HCT116 (cell line): ENCODE data around the gene EEF1E1. TPM values are rescaled to one million over a fixed set of nuclear protein-coding genes. Genes with fewer than 3 reads are reported as not detected.

Experiments
- ATAC-seq: fragments of 200-7000 bp; cut with Tn5 transposase; 2 replicates; pipeline ENCODE4 v1.9.1; 2020; ENCODE audit warnings: mild to moderate bottlenecking, moderate library complexity
- BruUV-seq: library from RNA; stranded (reverse); fragments of 400-500 nt; replicated peaks from 2 replicates; lab custom pipeline; 2021; lab: Mats Ljungman, UMichigan
- CTCF ChIA-PET: fragments of 300-600 bp; sonication (Branson Sonifier 250); formaldehyde crosslinking; loops from one replicate; lab custom pipeline; 2021; ENCODE audit warnings: antibody characterized with exemption; lab: Charles Lee
- POLR2A ChIA-PET: fragments of 300-600, 350-600 bp; sonication (Branson Sonifier 250); formaldehyde crosslinking; loops from one replicate; lab custom pipeline; 2021; ENCODE audit warnings: antibody characterized with exemption; lab: Charles Lee
- RAD21 ChIA-PET, 2 experiments: fragments of 300-600 bp; sonication (Branson Sonifier 250); formaldehyde crosslinking; loops; one replicate each; lab custom pipeline; 2023; ENCODE audit warnings: low total read pairs in 2 of 2; ENCODE audit not compliant: uncharacterized antibody in 2 of 2, unreplicated experiment in 2 of 2, low non-redundant PET in 1 of 2; lab: Charles Lee
- DNase-seq: peaks from one replicate; pipeline ENCODE4 v3.0.0-alpha.2; 2010; ENCODE audit warnings: low read depth, low spot score
- H2AFZ ChIP-seq: fragments of 200-600 bp; shearing (Covaris generic), sonication (generic); 2 replicates; pipeline ENCODE4 v1.6.1; 2017; ENCODE audit warnings: low read depth, mixed run types, mixed read lengths, antibody characterized with exemption, low read length; ENCODE audit not compliant: poor library complexity, severe bottlenecking
- H3K27ac ChIP-seq: 2 replicates; pipeline ENCODE4 v1.5.1; 2012; ENCODE audit warnings: low read depth, low read length
- H3K27me3 ChIP-seq: fragments of 200-600 bp; sonication (generic); 2 replicates; pipeline ENCODE4 v1.6.1; 2016; ENCODE audit warnings: mixed run types, low read length, mixed read lengths; ENCODE audit not compliant: insufficient read depth
- H3K36me3 ChIP-seq, 2 experiments: fragments of 200-500 bp in 1 of 2; fragments of 200-600 bp in 1 of 2; sonication (Bioruptor generic) in 1 of 2; sonication (generic) in 1 of 2; 2 replicates each; pipeline versions ENCODE4 v1.5.1 to v1.6.1; 2014 to 2016; ENCODE audit warnings: low read length in 2 of 2, inconsistent platforms in 1 of 2, mixed read lengths in 1 of 2, mixed run types in 1 of 2; ENCODE audit not compliant: insufficient read depth in 2 of 2, control insufficient read depth in 1 of 2
- H3K4me1 ChIP-seq, 2 experiments: fragments of 200-600 bp in 1 of 2; sonication (generic) in 1 of 2; 2 replicates each; pipeline versions ENCODE4 v1.5.1 to v1.6.1; 2012 to 2017; ENCODE audit warnings: low read length in 2 of 2, inconsistent platforms in 1 of 2, mild to moderate bottlenecking in 1 of 2, mixed read lengths in 1 of 2, mixed run types in 1 of 2, moderate library complexity in 1 of 2; ENCODE audit not compliant: insufficient read depth in 2 of 2, control insufficient read depth in 1 of 2
- H3K4me2 ChIP-seq: fragments of 200-600 bp; sonication (generic); 2 replicates; pipeline ENCODE4 v1.6.1; 2017; ENCODE audit warnings: mixed run types, low read length, mixed read lengths
- H3K4me3 ChIP-seq, 2 experiments: fragments of 200-600 bp in 1 of 2; sonication (generic) in 1 of 2; replicated peaks in 1 of 2; 2 replicates each; pipeline ENCODE4 v1.5.1; 2011 to 2016; ENCODE audit warnings: low read length in 2 of 2, control low read depth in 1 of 2, low read depth in 1 of 2, mild to moderate bottlenecking in 1 of 2, mixed read lengths in 1 of 2, mixed run types in 1 of 2
- H3K79me2 ChIP-seq: fragments of 200-600 bp; sonication (generic); 2 replicates; pipeline ENCODE4 v1.6.1; 2017; ENCODE audit warnings: mild to moderate bottlenecking, mixed run types, low read length, moderate library complexity, mixed read lengths; ENCODE audit not compliant: insufficient read depth
- H3K9ac ChIP-seq: fragments of 200-600 bp; sonication (generic); 2 replicates; pipeline ENCODE4 v1.6.1; 2016; ENCODE audit warnings: low read length, mixed read lengths
- H3K9me2 ChIP-seq: fragments of 200-600 bp; sonication (generic), shearing (Covaris generic); 2 replicates; pipeline ENCODE4 v1.6.1; 2017; ENCODE audit warnings: mixed run types, mild to moderate bottlenecking, moderate library complexity; ENCODE audit not compliant: insufficient read depth
- H3K9me3 ChIP-seq, 2 experiments: fragments of 200-500 bp in 1 of 2; fragments of 200-600 bp in 1 of 2; sonication (Bioruptor generic) in 1 of 2; sonication (generic) in 1 of 2; 2 replicates each; pipeline ENCODE4 v1.6.1; 2014 to 2017; ENCODE audit warnings: low read length in 2 of 2, mixed read lengths in 2 of 2, inconsistent platforms in 1 of 2, low read depth in 1 of 2, mild to moderate bottlenecking in 1 of 2, mixed run types in 1 of 2, moderate library complexity in 1 of 2; ENCODE audit not compliant: control insufficient read depth in 1 of 2, insufficient read depth in 1 of 2
- H4K20me1 ChIP-seq: fragments of 200-600 bp; sonication (generic), shearing (Covaris generic); 2 replicates; pipeline ENCODE4 v1.6.1; 2017; ENCODE audit warnings: mixed run types, mild to moderate bottlenecking, moderate library complexity; ENCODE audit not compliant: insufficient read depth
- EGR1 ChIP-seq: IDR thresholded peaks from 2 replicates; pipeline ENCODE4 v1.6.1; 2012; ENCODE audit warnings: low read depth
- EZH2 ChIP-seq: fragments of 200-600 bp; sonication (generic); IDR thresholded peaks from 2 replicates; pipeline ENCODE4 v1.6.1; 2017; ENCODE audit warnings: antibody characterized with exemption, mixed run types
- FOSL1 ChIP-seq: IDR thresholded peaks from 2 replicates; pipeline ENCODE4 v1.6.1; 2012; ENCODE audit warnings: low read depth
- POLR2A ChIP-seq: IDR thresholded peaks from 2 replicates; pipeline ENCODE4 v1.7.0; 2011; ENCODE audit warnings: borderline replicate concordance; ENCODE audit not compliant: insufficient read depth, insufficient read length; ENCODE audit errors: extremely low read depth
- SP1 ChIP-seq: IDR thresholded peaks from 2 replicates; pipeline ENCODE4 v1.6.1; 2012; ENCODE audit warnings: low read depth
- SRF ChIP-seq: IDR thresholded peaks from 2 replicates; pipeline ENCODE4 v1.6.1; 2012; ENCODE audit warnings: low read depth
- TCF7L2 ChIP-seq: IDR thresholded peaks from 2 replicates; pipeline ENCODE4 v1.7.0; 2011; ENCODE audit warnings: borderline replicate concordance, inconsistent platforms; ENCODE audit not compliant: insufficient read depth, insufficient read length; ENCODE audit errors: extremely low read depth
- YY1 ChIP-seq: IDR thresholded peaks from 2 replicates; pipeline ENCODE4 v1.6.1; 2011; ENCODE audit warnings: low read length, low read depth, moderate library complexity, mild to moderate bottlenecking; ENCODE audit not compliant: insufficient replicate concordance; ENCODE audit errors: extremely low read depth
- ZNF274 ChIP-seq: fragments of 200-500 bp; sonication (Bioruptor generic); IDR thresholded peaks from 2 replicates; pipeline ENCODE4 v1.6.1; 2014; ENCODE audit warnings: mild to moderate bottlenecking, low read depth, low read length, inconsistent platforms
- intact Hi-C: fragments of 100-400 bp; cut with micrococcal nuclease; formaldehyde crosslinking; loops from 2 replicates; pipeline ENCODE4 v1.10.0; 2022
- total RNA-seq: library from RNA; stranded (reverse); gene quantifications from one replicate; pipeline ENCODE4 v1.2.1, GENCODE V29; 2021; ENCODE audit not compliant: unreplicated experiment
- TF ChIP-seq, protein P1 (sequence below): IDR thresholded peaks from 2 replicates; pipeline ENCODE4 v1.6.1; 2012

EEF1E1 gene
- total RNA-seq, 1 experiment from 2014 or later, result 69.7 TPM

DNA sequence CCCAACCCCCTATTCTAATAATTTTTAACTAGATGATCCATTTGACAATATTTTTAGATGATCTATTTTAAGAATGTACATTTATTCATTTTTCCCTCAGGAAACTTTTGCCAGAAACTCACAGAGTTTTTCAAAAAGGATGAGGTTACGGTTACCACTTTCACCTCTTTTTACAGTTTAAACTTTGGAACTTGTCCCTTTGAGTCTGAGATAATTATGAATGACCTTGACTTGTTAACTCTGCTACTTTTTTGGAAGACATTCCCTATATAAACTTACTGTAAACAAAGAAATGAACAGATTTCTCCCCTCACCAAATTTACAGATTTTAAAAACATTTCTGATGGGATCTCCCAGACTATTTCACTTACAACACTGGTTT, 19.8 kb downstream of the EEF1E1 start:
- intact Hi-C loops, result no loop called here
- Histone ChIP-seq H4K20me1 (peaks cover 11% of the 10 kb centered on the region; the same call in 1 of the 2 replicates), H3K4me2 (peak overlapping the region; percentile 50), H3K9me3 (no peaks in the 10 kb centered on the region), H3K27ac (peak overlapping the region; percentile 79), H3K79me2 (peaks cover 82% of the 10 kb centered on the region), H3K4me1 (peaks cover 55 to 59% of the 10 kb centered on the region in 2 experiments), H3K36me3 (peaks cover 3 to 13% of the 10 kb centered on the region in 2 experiments; a peak in 2 of 4 replicates), H2AFZ (no peak overlapping the region), H3K27me3 (no peaks in the 10 kb centered on the region), H3K9ac (peak overlapping the region; percentile 36), H3K4me3 (no peak overlapping the region), H3K9me2 (no peaks in the 10 kb centered on the region)
- ATAC-seq (no peak), DNase-seq (no peak)
- no TSS peak for BruUV-seq
- POLR2A ChIA-PET, result no interaction called here
- CTCF ChIA-PET, result no interaction called here
- RAD21 ChIA-PET, result no interaction called here
- TF ChIP-seq EZH2, result no peak
- no peak for TF ChIP-seq TCF7L2
- TF ChIP-seq, protein P1, sequence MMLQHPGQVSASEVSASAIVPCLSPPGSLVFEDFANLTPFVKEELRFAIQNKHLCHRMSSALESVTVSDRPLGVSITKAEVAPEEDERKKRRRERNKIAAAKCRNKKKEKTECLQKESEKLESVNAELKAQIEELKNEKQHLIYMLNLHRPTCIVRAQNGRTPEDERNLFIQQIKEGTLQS, result no peak
- no peak for TF ChIP-seq YY1
- no peak for TF ChIP-seq SP1
- no peak for TF ChIP-seq ZNF274
- TF ChIP-seq SRF, result no peak
- no peak for TF ChIP-seq EGR1
- TF ChIP-seq POLR2A, result no peak
- no peak for TF ChIP-seq FOSL1
